HG03432 (cell line): ENCODE measurements around the gene AFG1L.
A peak's percentile ranks its signal among the peaks of the same experiment; 100 is the strongest.
"Not testable (repeated sequence)": the region's sequence is repeated elsewhere in the genome, so short reads cannot be mapped to it uniquely, and the experiment has no call there.

Experiments
- ATAC-seq: cut with Tn5 transposase; IDR thresholded peaks from one replicate; pipeline ENCODE4 v1.9.1; 2021; ENCODE audit warnings: mild to moderate bottlenecking, moderate library complexity; ENCODE audit not compliant: unreplicated experiment

The AFG1L gene

DNA sequence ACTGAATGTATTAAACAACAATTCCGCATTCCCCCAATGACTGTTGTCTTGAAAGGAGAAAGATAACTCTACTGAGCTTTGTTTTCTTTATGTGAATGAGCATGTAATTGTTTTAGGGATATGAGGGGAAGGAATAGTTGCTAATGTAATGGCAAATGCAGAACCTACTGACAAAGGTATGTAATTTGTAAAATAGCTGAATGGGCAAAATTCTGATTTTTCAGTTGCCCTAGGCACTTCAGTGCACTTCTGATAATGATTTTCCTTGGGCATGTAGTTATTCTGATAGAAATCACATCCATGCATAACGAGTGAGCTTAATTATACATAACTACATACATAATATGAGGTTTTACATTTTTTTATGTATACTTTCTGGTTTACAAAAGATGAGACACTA is 212.5 kb downstream of the AFG1L start:
- no peak for ATAC-seq

DNA sequence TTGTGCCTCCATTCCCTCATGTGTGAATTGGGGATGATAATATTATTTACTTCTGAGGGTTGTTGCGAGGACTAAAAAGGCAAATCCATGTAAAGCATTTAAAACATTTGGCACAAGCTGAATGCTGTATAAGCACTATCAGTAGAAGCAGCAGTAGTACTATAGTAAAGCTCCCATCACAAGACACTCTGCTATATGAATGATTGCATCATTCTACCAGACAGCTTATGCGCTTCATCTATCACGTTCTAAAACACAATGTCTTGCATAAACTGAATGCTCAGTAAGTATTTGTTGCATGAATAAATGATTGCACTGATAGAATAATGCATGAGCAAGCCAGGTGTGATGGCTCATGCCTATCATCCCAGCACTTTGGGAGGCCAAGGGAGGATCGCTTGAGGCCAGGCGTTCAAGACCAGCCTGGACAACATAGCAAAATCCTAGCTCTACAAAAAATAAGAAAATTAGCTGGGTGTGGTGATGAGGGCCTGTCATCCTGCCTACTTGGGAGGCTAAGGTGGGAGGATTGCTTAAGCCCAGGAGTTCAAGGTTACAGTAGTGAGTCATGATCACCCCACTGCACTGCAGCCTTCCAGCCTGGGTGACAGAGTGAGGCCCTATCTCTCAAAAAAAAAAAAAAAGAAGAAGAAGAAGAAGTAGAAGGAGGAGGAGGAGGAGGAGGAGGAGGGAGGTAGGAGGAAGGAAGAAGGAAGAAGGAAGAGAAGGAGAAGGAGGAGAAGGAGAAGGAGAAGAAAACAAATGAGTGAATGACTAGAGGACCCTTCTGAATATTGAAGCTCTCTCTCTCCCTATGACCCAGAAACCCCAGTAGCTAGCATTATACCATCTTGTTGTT is 215.8 kb downstream of the AFG1L start:
- ATAC-seq, result no peak

DNA sequence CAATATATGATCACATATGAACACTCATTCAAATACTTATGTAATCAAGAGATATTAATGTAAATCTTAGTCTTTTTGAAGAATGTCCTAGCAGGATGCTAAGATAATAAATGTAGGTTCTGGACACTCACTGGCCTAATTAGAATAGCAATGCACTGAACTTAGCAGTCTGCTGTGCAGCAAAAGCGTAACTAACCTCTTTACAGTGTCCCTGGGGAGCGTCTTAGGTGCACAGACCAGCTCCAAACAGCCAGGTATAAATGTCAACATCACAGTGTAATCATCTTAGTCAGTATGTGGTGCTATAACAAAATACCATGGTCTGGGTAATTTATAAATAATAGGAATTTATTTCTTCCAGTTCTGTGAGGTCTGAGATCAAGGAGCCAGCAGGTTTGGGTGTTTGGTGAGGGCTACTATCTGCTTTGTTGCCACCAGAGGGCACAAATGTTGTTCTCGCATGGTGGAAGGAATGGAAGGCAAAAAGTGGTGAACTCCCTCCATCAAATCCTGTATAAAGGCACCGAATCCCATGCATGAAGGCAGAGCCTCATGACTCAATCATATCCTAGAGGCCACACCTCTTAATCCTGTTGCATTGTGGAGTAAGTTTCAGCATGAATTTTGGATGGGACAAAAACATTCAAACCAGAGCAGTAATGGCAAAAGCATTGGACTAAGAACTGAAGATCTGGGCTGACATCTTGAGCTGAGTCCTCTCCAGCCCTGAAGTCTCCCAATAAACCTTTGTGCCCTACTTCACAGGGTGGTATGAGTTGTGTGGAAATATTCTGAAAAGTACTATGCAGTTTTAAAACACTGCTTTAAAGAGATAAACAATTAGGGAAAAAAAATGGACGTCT is 224.1 kb downstream of the AFG1L start:
- no peak for ATAC-seq

DNA sequence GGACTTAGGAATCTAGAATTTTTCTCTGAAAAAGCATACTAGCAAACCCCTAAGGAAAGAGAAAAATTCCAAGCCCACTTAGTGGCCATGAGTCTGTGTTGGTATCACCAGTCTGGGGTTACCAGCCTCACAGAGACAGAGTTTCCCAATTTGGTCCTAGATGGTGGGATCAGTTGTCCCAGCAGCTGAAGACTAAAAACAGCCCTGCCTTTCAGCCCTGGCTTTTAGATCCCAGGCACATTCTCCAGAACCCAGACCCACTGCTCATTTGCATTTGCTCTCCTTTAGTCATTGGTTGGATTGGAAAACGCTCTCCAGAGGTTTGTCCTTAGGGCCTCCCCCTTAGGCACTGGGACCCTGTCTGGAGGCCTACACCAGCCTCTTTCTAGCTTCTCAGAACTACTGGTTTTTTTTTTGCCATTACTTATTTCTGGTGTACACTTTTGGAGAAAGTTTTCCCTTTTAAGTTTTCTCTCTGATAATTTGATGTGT is 226.8 kb downstream of the AFG1L start:
- ATAC-seq, result no peak

DNA sequence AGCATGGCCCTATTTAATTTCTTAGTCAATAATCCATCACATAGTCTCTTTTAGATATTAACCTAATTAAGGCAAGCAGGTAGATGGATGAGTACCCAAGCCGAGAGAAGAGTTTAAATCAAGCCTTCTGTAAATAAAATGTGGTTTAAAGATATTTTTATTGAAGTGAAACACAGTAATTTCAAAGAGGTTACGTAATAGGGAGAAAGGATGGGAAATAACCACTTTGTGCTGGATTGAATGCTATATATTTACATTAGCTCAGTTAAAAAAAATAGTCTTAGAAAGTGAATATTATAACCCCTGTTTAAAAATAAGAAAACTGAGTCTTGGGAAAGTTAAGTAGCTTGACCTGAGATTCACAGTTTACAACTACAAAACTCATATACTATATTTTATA is 228.8 kb downstream of the AFG1L start:
- ATAC-seq, result no peak

DNA sequence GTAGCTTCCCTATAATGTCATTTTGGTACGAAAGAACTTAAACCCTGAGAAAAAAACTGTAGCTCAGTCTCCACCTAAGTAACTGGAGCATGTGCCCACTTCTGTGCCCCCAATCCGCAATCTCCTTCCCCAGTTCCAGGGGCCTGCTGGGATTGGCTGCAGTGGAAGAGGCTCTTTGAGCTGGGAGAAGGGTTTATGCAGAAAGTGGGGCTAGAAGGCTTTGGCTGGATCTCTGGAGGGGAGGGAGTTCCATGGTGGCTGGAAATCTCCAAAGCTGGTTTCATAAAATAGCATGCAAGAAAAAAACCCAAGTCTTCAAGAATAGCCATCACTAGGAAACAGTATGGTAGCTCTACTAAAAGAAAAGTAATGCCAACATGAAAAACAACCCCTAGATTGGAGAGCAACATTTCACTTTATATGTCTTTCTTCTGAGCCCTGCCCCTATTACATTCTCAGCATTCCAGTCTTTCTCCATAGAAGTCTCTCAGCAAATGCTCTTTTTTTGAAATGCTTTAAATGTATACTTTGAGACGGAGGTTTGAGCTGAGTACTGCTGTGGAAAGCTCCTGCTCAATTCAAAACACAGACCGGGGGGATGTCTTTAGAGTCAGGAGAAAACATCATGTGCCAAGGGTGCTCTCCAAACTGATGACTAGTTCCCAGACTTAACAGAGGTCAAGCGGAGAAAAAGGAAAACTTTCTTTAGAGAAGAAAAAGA is 229.8 kb downstream of the AFG1L start:
- ATAC-seq, result no peak

DNA sequence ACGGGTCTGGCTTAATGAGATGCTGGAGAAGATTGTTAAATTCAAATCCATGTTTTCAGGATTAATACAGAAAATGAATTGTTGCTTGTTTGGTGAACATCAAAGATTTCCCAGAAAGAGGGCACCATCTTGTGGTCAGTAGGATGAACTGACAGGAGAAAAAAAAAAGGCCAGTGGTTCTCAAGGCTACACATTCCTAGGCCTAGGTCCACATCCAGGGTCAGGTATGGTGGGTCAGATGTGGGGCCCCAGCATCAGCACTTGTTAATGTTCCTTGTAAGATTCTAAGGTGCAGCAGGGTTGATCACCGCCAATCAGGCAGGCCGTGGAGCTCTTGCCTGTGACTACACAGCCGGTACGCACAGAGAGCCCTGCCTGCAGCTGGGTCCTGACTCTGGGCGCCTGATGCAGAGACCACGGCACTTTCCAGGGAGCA is 231.9 kb downstream of the AFG1L start:
- ATAC-seq, result no peak

DNA sequence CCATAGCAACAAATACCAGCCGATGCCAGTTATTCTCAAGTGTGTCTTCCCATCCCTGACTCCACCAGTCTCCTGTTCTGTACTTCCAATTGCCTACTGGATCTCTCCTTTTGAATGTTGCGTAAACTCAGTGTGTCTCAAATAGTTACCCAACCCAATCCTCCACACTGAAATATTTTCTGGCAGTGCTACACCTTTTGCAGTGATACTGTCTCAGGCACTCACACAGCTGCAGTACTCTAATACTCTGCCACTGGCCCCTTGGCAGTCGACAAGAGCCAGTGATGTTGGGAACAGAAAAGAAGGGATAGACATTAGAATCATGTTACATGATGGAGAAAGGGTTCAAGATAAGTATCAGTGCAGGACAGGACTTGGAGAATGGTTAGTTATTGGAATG is 234.0 kb downstream of the AFG1L start:
- ATAC-seq, result no peak

DNA sequence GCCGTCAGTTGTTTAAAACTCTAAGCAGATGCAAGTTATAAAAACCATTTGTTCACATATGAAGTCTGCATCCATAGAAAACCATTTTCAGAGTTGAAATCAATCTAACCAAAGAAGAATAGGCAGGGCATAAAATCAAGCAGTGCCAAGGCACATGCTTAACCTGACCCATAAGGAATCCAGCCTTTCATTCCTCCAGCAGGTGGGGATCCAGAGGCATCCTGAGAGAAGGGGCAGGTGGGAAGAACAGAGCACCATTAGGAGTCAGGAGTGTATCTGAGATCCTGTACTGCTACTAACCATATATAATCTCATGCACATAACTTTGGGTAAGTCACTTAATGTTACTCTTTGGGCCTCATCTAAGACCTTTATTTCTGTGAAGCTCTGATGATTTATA is 236.5 kb downstream of the AFG1L start:
- no peak for ATAC-seq

DNA sequence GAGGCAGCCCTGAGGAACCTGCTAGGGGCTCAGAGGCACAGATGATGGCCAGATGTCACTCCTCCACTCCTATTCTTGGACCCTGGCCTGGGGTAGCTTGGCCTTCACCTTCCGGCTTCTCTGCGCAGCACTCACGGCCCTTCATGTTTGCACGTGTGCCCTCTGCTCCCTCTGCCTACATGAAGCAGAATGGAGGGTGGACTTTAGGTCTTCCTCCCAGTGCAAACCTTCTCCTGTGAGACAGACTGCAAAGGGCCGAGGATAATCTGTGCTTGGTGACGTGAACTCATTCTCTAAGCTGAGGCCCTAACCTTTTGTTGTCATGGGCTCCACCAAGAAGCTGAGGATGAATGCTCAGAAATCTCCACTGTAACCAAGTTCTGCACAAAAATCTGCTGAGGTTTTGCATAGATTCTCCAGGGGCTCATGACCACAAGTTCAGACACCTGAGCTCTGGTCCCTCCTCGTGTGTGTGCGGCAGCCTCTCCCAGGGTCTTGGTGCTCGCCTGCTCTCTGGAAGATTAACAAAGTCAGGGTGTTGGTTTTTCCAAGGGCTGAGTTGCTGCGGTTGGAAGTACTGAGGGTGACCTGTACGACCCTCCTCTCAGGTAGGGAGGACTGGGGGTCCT is 240.4 kb downstream of the AFG1L start:
- ATAC-seq, result no peak

DNA sequence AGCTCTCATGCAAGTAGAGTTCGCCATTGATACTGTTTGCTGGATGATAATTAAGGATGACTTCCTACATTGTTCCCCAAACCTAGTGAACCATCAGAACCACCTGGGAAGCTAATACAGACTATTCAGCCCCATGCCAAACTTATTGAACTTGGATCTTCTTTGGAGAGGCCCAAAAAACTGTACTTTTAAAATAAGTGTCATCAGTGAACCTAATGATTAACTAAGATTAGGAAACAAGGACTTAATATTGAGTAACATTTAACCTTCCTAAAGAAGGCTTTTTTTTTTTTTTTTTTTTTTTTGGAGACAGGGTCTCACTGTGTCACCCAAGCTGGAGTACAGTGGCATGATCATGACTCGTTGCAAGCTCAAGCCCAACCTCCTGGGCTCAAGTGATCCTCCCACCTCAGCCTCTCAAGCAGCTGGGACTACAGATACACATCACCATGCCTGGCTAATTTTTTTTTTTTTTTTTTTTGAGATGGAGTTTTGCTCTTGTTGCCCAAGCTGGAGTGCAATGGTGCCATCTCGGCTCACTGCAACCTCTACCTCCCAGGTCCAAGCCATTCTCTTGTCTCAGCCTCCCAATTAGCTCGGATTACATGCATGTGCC is 241.2 kb downstream of the AFG1L start:
- ATAC-seq, result not testable (repeated sequence)

DNA sequence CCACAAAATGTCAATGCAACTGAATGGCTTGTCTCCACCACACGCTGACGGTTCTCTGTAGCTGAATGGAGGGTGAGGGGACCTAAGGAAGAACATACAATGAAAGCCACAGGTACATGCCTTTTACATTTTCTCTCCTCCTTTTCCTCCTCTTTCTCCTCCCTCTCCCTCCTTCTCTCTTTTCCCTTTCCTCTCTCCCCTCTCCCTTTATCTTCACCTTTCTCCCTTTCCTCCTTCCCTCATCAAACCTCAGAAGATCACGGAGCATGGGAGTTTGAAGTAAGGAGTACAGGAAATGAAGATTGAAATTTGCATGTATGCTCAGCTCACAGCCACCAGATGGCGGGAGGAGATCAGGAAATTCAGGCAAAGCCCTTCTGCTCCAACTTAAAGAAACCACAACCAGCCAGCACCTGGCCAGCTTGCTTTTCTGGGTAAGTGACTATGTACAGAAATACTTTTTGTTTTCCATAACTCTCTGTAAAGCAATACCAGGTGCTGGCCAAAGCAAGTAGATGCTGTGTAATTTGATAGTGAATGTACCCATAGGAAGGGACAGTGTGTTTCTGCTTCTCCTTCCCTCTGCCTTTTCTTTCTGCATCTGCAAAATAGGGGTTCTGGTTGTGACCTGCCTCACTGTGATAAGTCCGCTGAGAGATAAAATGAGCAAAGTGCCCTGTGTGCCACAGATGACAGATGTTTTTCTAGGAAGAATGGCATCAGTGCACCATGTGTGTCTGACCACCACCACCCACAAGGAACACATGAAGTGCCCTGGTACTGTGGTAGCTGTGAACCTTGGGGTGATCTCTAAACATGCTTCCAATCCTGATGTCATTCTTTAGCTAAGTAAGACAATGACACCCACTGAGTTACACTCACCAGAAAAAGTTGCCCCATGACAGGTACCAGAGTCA is 247.2 kb downstream of the AFG1L start:
- ATAC-seq, result peak; percentile 50

DNA sequence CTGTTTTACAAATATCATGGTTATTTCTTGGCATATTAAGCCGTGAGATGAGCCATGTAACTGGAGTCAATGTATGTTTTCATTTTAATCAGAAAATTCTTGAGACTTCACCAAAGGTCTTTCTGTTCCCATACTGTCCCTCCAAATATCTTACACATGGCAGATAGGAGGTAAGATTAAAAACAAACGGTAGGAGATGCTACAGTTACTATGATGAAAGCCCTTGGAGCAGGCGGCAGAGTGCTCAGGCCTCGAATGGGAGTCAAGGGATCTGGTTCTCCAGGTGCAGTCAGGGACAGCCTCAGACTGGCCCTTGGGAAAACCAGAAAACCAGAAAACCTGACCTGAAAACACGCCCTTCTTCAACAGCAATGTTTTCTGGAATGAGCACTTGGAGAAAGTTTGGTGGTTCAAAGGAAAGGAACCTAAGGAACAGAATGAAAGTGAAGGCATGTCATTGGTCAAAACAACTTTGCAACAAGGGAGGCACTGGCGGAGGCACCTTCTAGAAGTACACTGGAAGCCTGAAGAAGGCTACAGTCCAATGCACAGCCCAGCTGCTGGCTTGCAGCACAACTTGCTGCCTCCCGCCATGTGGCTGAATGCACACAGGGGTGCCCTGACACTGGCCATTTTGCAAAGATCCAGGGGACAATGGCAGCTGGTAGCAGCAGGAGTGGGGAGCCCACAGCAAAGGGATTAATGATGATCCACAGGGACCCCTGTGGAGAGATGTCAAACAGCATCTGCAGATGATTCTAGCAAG is 248.5 kb downstream of the AFG1L start:
- no peak for ATAC-seq

DNA sequence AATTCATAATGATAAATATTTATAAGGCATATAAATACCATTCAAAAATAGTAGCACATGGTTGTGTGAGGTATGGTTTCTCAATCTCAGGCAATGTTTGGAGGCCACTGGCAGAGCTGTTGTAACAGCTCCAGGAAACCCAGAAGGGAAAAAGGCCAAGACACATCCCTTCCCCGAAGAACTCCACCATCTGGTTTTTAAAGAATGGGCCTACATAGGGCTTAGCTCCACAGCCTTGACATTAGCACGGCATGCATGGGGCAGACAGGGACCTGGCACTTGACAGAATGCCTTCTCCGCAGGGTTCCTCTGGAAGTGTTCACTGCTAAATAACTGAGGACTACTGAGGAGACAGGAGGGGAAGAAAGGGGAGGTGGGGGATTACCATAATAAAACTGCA is 249.8 kb downstream of the AFG1L start:
- ATAC-seq, result no peak

DNA sequence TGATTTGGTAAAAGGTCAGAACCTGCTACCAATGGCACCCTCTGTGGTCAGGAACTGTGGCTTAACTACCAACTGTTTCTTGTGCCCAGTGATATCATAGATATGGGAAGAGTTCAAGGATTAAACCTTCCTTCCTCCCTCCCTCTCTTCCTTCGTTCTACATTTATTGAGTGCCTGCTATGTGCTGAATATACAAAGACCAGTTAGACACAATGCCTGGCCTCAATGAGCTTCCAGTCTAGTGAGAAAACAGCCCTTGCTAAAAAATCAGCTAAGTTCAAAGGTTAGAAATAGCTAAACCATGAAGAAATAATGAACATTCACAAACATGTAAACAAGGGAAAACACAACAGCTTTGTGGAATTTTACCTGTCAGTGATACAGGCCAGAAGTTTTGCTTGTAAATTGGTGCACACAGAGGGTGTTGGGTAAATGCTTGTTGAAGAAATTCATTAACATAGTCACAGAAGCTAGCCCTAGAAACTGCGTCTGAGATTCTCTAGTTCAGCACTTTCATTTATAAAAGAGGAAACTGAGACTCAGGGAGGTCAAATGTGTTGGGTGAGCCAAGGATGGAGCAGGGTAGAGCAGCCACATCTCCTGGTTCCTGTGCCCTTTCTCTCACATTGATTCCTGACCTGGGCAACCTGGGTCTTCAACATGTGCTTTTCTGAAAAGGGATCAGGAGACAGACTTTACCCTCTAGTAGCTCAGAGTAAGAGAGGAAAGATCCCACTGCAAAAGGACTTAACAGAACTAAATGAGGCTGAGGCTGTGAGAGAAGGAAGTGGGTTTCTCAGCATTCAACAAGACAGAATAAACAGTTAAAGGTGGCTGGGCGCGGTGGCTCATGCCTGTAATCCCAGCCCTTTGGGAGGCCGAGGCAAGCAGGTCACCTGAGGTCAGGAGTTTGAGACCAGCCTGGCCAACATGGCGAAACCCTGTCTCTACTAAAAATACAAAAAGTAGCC is 251.5 kb downstream of the AFG1L start:
- ATAC-seq, result no peak

DNA sequence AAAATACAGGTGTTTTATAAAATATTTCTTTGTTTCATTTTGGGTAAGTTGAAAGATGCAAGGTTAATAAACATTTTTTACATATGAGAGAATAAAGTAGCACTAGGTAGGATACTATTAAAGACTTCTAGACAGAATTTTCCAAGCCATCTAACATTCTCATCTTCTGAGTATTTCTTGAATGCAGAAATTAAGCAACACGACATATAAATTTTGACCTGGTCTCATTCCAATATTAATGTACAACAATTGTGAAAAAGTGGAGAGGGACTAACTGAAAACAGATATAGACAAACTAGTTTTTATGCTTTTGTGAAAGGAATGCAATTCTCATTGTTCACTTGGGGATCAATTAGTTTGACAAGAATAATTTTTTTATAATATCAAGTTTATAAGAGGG is 254.4 kb downstream of the AFG1L start:
- no peak for ATAC-seq

DNA sequence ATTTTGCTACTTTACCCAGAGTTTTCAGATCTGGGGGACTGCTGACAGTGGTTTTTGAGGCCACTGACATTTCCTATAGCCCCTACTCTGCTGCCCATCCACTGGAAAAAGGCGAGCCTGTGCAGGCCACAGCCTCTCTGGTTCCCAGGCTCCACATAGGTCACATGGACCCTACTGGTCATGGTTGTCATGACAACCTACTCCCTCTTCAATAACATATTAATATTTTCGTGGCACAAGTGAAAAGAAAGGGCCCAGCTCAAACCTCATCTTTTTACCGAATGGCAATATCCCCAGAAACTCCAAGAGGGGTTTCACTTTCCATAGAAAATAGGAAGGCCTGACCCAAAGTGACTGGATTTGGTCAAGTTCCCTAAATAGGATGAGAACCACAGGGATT is 254.9 kb downstream of the AFG1L start:
- no peak for ATAC-seq
